Activated CD4-positive, alpha-beta T cell treated with anti-CD3 and anti-CD28 coated beads, Interleukin-2, amount 10 ng/mL, durations not matched to agents 24 days and 14 days (primary cell): Measurements from ENCODE around the gene ATG5. TPM values are rescaled to one million over a fixed set of nuclear protein-coding genes. Genes with fewer than 3 reads are reported as not detected.

ENCODE experiments used
- DNase-seq: peaks from one replicate; pipeline ENCODE4 v3.0.0; 2022
- H3K27ac Mint-ChIP-seq: one replicate; pipeline ENCODE4 v1.8.0; 2022; ENCODE audit warnings: mild to moderate bottlenecking, mixed read lengths
- H3K27me3 Mint-ChIP-seq: one replicate; pipeline ENCODE4 v1.8.0; 2022; ENCODE audit warnings: mixed read lengths
- H3K36me3 Mint-ChIP-seq: one replicate; pipeline ENCODE4 v1.8.0; 2022; ENCODE audit warnings: low read depth, mild to moderate bottlenecking, mixed read lengths
- H3K4me1 Mint-ChIP-seq: one replicate; pipeline ENCODE4 v1.8.0; 2021; ENCODE audit warnings: mixed read lengths
- H3K4me3 Mint-ChIP-seq: one replicate; pipeline ENCODE4 v1.8.0; 2022; ENCODE audit warnings: mild to moderate bottlenecking, moderate library complexity, mixed read lengths
- H3K9me3 Mint-ChIP-seq: one replicate; pipeline ENCODE4 v1.8.0; 2021; ENCODE audit warnings: mixed read lengths
- intact Hi-C: fragments of 100-400 bp; cut with micrococcal nuclease; formaldehyde crosslinking; loops from one replicate; pipeline ENCODE4 v1.15.1; 2023
- total RNA-seq: library from RNA; stranded (reverse); gene quantifications from 2 replicates; pipeline ENCODE4 v1.2.3, GENCODE V29; 2022

Gene ATG5
- total RNA-seq = 29.5 and 30.7 TPM in 2 replicates

GRCh38 chr6:106325336-106326178 is at the start of gene ATG5:
Gene ATG5 (minus strand): TSS chr6:106325760. CDS start chr6:106316208, 9,552 bp downstream.
- H3K9me3 Mint-ChIP-seq = peaks cover 5% of the 10 kb centered on the region

GRCh38 chr6:106373502-106374239 is 48.1 kb upstream of the ATG5 start:
- Mint-ChIP-seq H3K27ac (peak overlapping the region; percentile 72), H3K9me3 (no peaks in the 10 kb centered on the region), H3K4me3 (no peak overlapping the region), H3K36me3 (no peaks in the 10 kb centered on the region), H3K27me3 (peaks cover 4% of the 10 kb centered on the region), H3K4me1 (peaks cover 13% of the 10 kb centered on the region)
- intact Hi-C loops = no loop called here
- DNase-seq = no peak

More at GRCh38 chr6:106325336-106326178, at the start of gene ATG5:
- peaks cover 37% of the 10 kb centered on the region for H3K4me1 Mint-ChIP-seq
- H3K36me3 Mint-ChIP-seq = peaks cover 26% of the 10 kb centered on the region
- peak within 1 kb of the TSS; percentile 100 for H3K27ac Mint-ChIP-seq
- H3K4me3 Mint-ChIP-seq = peak within 1 kb of the TSS; percentile 100
- intact Hi-C loops = loop anchor here (1.0 to 5.0 kb wide), 3 partner anchors 197 to 703 kb away; partner anchors contain the start of genes MTRES1, QRSL1 and RTN4IP1
- DNase-seq = peak; percentile 100
- peaks cover 31% of the 10 kb centered on the region for H3K27me3 Mint-ChIP-seq

- no peak for DNase-seq
- intact Hi-C loops = no loop called here
- no peaks in the 10 kb centered on the region for H3K36me3 Mint-ChIP-seq
- peak overlapping the region; percentile 72 for H3K27ac Mint-ChIP-seq
- H3K9me3 Mint-ChIP-seq = no peaks in the 10 kb centered on the region
- peaks cover 13% of the 10 kb centered on the region for H3K4me1 Mint-ChIP-seq
- peaks cover 10% of the 10 kb centered on the region for H3K27me3 Mint-ChIP-seq
- H3K4me3 Mint-ChIP-seq = peak overlapping the region; percentile 45
Observed at GRCh38 chr6:106372838-106373501, 47.4 kb upstream of the ATG5 start.

GRCh38 chr6:106370639-106371038 is 45.1 kb upstream of the ATG5 start:
- Mint-ChIP-seq H3K9me3 (no peaks in the 10 kb centered on the region), H3K4me1 (peaks cover 13% of the 10 kb centered on the region), H3K27me3 (peaks cover 16% of the 10 kb centered on the region), H3K36me3 (no peaks in the 10 kb centered on the region), H3K27ac (no peak overlapping the region), H3K4me3 (no peak overlapping the region)
- DNase-seq = no peak
- intact Hi-C loops = no loop called here

DNA sequence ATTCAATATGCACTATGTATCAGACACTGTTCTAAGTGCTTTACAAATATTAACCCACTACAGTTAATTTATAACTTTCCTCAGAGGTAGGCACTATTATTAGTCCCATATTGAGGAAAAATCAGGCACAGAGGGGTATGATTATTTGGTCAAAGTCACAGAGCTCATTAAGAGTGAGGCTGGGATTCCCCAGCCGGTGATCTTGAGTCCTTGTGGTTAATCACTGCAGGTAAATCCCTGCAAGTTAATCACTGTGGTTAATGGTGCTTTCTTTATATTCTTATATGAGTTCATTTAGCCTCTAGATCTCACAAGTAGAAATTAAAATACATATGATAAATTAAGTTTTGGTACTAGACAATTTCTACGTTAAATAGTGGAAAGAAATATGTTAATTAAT is 44.2 kb upstream of the ATG5 start:
- Mint-ChIP-seq H3K9me3 (no peaks in the 10 kb centered on the region), H3K27ac (no peak overlapping the region), H3K4me1 (peaks cover 13% of the 10 kb centered on the region), H3K4me3 (no peak overlapping the region), H3K27me3 (peaks cover 17% of the 10 kb centered on the region), H3K36me3 (no peaks in the 10 kb centered on the region)
- intact Hi-C loops = no loop called here
- DNase-seq = no peak

- no peak overlapping the region for H3K27ac Mint-ChIP-seq
Observed at GRCh38 chr6:106363401-106364138, 38.0 kb upstream of the ATG5 start.

GRCh38 chr6:106360989-106361430 is 35.5 kb upstream of the ATG5 start:
- Mint-ChIP-seq H3K36me3 (no peaks in the 10 kb centered on the region), H3K9me3 (no peaks in the 10 kb centered on the region), H3K4me3 (peak overlapping the region; percentile 80), H3K27ac (no peak overlapping the region), H3K27me3 (peaks cover 42% of the 10 kb centered on the region), H3K4me1 (peaks cover 9% of the 10 kb centered on the region)
- intact Hi-C loops = no loop called here
- DNase-seq = peak; percentile 69

More at GRCh38 chr6:106363401-106364138, 38.0 kb upstream of the ATG5 start:
- intact Hi-C loops = no loop called here
- no peak for DNase-seq
- H3K4me3 Mint-ChIP-seq = no peak overlapping the region
- no peaks in the 10 kb centered on the region for H3K9me3 Mint-ChIP-seq
- H3K27me3 Mint-ChIP-seq = peaks cover 40% of the 10 kb centered on the region
- no peaks in the 10 kb centered on the region for H3K36me3 Mint-ChIP-seq
- peaks cover 9% of the 10 kb centered on the region for H3K4me1 Mint-ChIP-seq

DNA sequence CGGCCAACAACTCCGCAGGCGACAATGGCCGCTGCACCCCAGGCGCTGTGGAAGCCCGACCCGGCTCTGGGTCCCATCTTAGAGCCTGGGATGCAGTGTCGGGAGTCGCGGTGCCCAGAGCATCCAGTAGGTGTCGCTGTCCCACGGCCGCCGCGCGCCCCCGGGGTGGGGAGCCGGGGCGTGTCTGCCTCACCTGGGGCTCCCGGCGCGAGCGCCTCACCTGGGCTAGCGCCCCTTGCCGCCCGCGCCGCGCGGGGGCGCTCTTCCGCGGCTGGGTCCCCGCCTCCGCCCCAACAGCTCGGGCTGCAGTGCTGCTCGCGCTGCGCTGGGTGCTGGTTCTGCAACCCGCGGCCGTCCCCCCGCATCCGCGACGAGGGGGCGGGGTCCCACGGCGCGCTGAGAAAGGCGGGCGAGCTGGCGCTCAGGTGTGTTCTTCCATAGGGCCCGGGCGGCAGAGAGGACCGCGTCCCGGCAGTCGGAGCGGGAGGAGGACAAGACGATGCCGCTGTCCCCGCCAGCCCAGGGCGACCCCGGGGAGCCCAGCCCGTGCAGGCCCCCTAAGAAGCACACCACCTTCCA is 34.9 kb upstream of the ATG5 start, which contains the start of gene CRYBG1:
CRYBG1 (plus strand) TSS at position 308 of the 579 bp plus-strand sequence; CDS start at position 500, 192 bp downstream.
- intact Hi-C loops = no loop called here
- Mint-ChIP-seq H3K27me3 (peaks cover 44% of the 10 kb centered on the region), H3K4me1 (peaks cover 9% of the 10 kb centered on the region), H3K27ac (no peak within 1 kb of the TSS), H3K36me3 (no peaks in the 10 kb centered on the region), H3K9me3 (no peaks in the 10 kb centered on the region), H3K4me3 (peak within 1 kb of the TSS; percentile 80)
- peak; percentile 89 for DNase-seq

- H3K27ac Mint-ChIP-seq = no peak overlapping the region
Observed at GRCh38 chr6:106359959-106360409, 34.4 kb upstream of the ATG5 start.

DNA sequence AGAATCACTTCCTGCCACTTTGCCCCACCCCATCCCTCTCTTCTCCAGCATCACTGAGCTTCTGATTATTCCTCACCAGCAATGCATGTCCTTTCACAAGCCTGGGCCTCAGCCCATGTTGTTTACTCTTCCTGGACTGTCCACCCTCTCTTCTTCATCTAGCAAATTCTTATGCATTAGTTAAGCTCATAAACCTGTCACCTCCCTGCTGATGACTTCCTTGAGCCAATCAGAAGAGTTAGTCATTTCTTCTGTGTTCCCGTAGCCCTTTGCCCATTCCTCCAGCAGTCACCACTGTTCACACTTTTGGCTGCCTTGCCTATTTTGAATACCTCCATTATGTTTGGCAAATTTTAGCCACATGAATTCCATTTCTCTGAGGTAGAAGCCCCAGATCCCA is 30.8 kb upstream of the ATG5 start:
- no peak overlapping the region for H3K27ac Mint-ChIP-seq
- no peak for DNase-seq
- no peak overlapping the region for H3K4me3 Mint-ChIP-seq
- no peaks in the 10 kb centered on the region for H3K36me3 Mint-ChIP-seq
- H3K27me3 Mint-ChIP-seq = peaks cover 55% of the 10 kb centered on the region
- peaks cover 8% of the 10 kb centered on the region for H3K4me1 Mint-ChIP-seq
- intact Hi-C loops = no loop called here
- no peaks in the 10 kb centered on the region for H3K9me3 Mint-ChIP-seq

More at GRCh38 chr6:106359959-106360409, 34.4 kb upstream of the ATG5 start:
- DNase-seq = no peak
- peaks cover 46% of the 10 kb centered on the region for H3K27me3 Mint-ChIP-seq
- peaks cover 9% of the 10 kb centered on the region for H3K4me1 Mint-ChIP-seq
- intact Hi-C loops = no loop called here
- H3K36me3 Mint-ChIP-seq = no peaks in the 10 kb centered on the region
- H3K4me3 Mint-ChIP-seq = peak overlapping the region; percentile 60
- no peaks in the 10 kb centered on the region for H3K9me3 Mint-ChIP-seq

DNA sequence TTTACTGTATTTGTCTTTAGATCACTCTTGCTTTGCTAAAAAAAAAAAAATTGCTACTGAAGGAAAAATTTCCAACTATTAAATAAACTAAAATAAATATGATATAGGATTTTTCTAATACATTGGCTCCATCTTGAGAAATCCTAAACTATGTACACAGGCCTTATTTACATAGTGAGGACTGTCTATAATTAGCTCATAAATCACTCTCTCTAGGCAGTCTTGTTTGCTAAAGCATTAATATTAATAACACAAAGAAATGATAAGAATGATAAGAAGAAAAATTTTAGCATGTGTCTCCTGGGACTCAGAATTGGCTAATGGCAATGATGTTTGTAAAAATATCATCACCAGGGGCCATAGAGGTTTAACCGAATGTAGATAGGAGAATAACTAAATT is 21.7 kb upstream of the ATG5 start:
- H3K27ac Mint-ChIP-seq = no peak overlapping the region
- intact Hi-C loops = no loop called here
- H3K4me3 Mint-ChIP-seq = no peak overlapping the region
- H3K36me3 Mint-ChIP-seq = no peaks in the 10 kb centered on the region
- H3K4me1 Mint-ChIP-seq = no peaks in the 10 kb centered on the region
- no peaks in the 10 kb centered on the region for H3K9me3 Mint-ChIP-seq
- DNase-seq = no peak
- peaks cover 36% of the 10 kb centered on the region for H3K27me3 Mint-ChIP-seq

GRCh38 chr6:106339334-106340029 is 13.9 kb upstream of the ATG5 start:
- Mint-ChIP-seq H3K27ac (no peak overlapping the region), H3K36me3 (no peaks in the 10 kb centered on the region), H3K4me1 (peaks cover 5% of the 10 kb centered on the region), H3K27me3 (peaks cover 29% of the 10 kb centered on the region), H3K4me3 (no peak overlapping the region), H3K9me3 (no peaks in the 10 kb centered on the region)
- peak; percentile 82 for DNase-seq
- intact Hi-C loops = loop anchor here (1.0 to 2.0 kb wide), 2 partner anchors 227 to 640 kb away; no protein-coding TSS in a partner anchor
